LNCaP clone FGC (cell line): ENCODE results near the gene ARX.
A peak's percentile ranks its signal among the peaks of the same experiment; 100 is the strongest.

Source experiments
- DNase-seq: peaks from one replicate; pipeline ENCODE4 v3.0.0-alpha.2; 2011; ENCODE audit warnings: low read depth
- H3K4me3 ChIP-seq: 2 replicates; pipeline ENCODE4 v1.5.1; 2011; ENCODE audit warnings: mild to moderate bottlenecking, low read depth, low read length, control low read depth
- TF ChIP-seq, protein P1 (sequence below): IDR thresholded peaks from 2 replicates; pipeline ENCODE4 v1.5.1; 2012; ENCODE audit warnings: mild to moderate bottlenecking; ENCODE audit not compliant: control insufficient read depth, insufficient read depth; ENCODE audit errors: extremely low read depth

ARX gene

GRCh38 chrX:25039036-25039435 lies 23.3 kb upstream of the ARX start:
- DNase-seq: no peak
- TF ChIP-seq, protein P1, sequence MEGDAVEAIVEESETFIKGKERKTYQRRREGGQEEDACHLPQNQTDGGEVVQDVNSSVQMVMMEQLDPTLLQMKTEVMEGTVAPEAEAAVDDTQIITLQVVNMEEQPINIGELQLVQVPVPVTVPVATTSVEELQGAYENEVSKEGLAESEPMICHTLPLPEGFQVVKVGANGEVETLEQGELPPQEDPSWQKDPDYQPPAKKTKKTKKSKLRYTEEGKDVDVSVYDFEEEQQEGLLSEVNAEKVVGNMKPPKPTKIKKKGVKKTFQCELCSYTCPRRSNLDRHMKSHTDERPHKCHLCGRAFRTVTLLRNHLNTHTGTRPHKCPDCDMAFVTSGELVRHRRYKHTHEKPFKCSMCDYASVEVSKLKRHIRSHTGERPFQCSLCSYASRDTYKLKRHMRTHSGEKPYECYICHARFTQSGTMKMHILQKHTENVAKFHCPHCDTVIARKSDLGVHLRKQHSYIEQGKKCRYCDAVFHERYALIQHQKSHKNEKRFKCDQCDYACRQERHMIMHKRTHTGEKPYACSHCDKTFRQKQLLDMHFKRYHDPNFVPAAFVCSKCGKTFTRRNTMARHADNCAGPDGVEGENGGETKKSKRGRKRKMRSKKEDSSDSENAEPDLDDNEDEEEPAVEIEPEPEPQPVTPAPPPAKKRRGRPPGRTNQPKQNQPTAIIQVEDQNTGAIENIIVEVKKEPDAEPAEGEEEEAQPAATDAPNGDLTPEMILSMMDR: no peak
- H3K4me3 ChIP-seq: no peak overlapping the region

- no peak overlapping the region for H3K4me3 ChIP-seq
- TF ChIP-seq, protein P1: peak; percentile 49
- DNase-seq: no peak
Observed at GRCh38 chrX:25034889-25035288, 19.1 kb upstream of the ARX start.

GRCh38 chrX:25029288-25029825 lies 13.6 kb upstream of the ARX start:
- H3K4me3 ChIP-seq: no peak overlapping the region
- TF ChIP-seq, protein P1: no peak
- no peak for DNase-seq

- DNase-seq: no peak
- no peak overlapping the region for H3K4me3 ChIP-seq
- TF ChIP-seq, protein P1: no peak
Observed at GRCh38 chrX:25028726-25029125, 13.0 kb upstream of the ARX start.

DNA sequence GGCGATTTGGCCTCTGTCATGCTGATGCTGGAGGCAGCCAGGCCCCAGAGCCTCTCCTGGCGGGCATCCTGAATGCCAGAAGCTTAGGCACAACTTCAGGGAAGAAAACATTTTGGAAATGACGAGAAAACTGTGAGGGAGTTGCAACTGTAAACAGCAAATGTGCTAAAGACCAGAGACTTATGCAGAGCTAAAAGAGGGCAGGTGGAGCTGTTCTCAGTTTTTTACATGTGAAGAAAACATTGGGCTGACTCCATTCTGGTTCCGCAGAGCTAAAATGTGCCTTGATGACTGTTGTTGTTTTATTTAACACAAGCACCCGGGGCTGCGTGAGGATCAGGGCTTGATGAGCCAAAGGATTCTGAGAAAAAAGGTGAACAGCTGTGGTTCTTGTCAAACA lies 10.8 kb upstream of the ARX start:
- no peak overlapping the region for H3K4me3 ChIP-seq
- TF ChIP-seq, protein P1: no peak
- no peak for DNase-seq

DNA sequence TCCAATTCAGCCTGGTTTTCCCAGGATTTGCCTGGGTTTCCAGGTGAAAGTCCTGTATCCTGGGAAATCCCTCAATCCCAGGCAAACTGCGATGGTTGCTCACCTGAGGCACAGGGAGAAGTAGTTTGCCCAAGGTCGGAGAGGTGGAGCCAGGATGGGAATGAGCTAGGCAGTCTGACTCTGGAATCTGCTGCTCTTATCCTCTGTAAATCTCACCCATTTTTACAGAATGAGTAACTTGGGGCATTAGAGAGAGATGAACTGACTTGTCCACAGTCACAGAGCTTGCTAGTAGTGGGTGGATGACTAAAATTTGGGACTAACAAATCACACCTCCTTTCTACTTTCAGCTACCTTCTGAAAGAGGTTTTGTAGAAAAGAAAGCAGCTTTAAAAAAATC lies 9.8 kb upstream of the ARX start:
- no peak overlapping the region for H3K4me3 ChIP-seq
- DNase-seq: no peak
- TF ChIP-seq, protein P1: no peak

GRCh38 chrX:25023908-25024307 lies 8.1 kb upstream of the ARX start:
- H3K4me3 ChIP-seq: no peak overlapping the region
- TF ChIP-seq, protein P1: no peak
- no peak for DNase-seq
